HepG2 (cell line): ENCODE results near the gene TGFBI. TPM values are rescaled to one million over a fixed set of nuclear protein-coding genes. Genes with fewer than 3 reads are reported as not detected.
A peak's percentile ranks its signal among the peaks of the same experiment; 100 is the strongest.

Source experiments
- CBX5 ChIP-seq: sonication (generic); formaldehyde crosslinking; IDR thresholded peaks from 2 replicates; pipeline ENCODE4 v1.4.0; 2020; ENCODE audit warnings: missing genetic modification reagents, borderline replicate concordance
- EED ChIP-seq: sonication (generic); formaldehyde crosslinking; IDR thresholded peaks from 2 replicates; pipeline ENCODE4 v1.5.0; 2020; ENCODE audit warnings: mild to moderate bottlenecking, missing genetic modification reagents
- HDAC1 ChIP-seq: sonication (generic); formaldehyde crosslinking; IDR thresholded peaks from 2 replicates; pipeline ENCODE4 v1.5.1; 2020; ENCODE audit warnings: mild to moderate bottlenecking, missing genetic modification reagents
- HOXA7 ChIP-seq: sonication (generic); formaldehyde crosslinking; IDR thresholded peaks from 2 replicates; pipeline ENCODE4 v1.8.1; 2022; ENCODE audit warnings: mild to moderate bottlenecking, missing genetic modification reagents, moderate library complexity
- MBD4 ChIP-seq: IDR thresholded peaks from 2 replicates; pipeline ENCODE4 v1.6.1; 2012; ENCODE audit warnings: low read length, inconsistent platforms, borderline replicate concordance
- RXRB ChIP-seq: IDR thresholded peaks from 2 replicates; pipeline ENCODE4 v1.6.1; 2016; ENCODE audit warnings: borderline replicate concordance, missing genetic modification reagents, missing compliant biosample characterization
- SALL2 ChIP-seq: sonication (generic); formaldehyde crosslinking; IDR thresholded peaks from 2 replicates; pipeline ENCODE4 v1.8.1; 2023; ENCODE audit warnings: mild to moderate bottlenecking, missing genetic modification reagents, inconsistent platforms
- XRCC5 ChIP-seq: fragments of 200-400 bp; formaldehyde crosslinking; optimal IDR thresholded peaks from 2 replicates; pipeline ENCODE3; 2017; ENCODE audit warnings: mild to moderate bottlenecking, low read length
- ZMYM3 ChIP-seq: sonication (generic); formaldehyde crosslinking; IDR thresholded peaks from 2 replicates; pipeline ENCODE4 v1.5.1; 2020; ENCODE audit warnings: mild to moderate bottlenecking, missing genetic modification reagents
- ZNF274 ChIP-seq: sonication (generic); formaldehyde crosslinking; IDR thresholded peaks from 2 replicates; pipeline ENCODE4 v1.5.1; 2020; ENCODE audit warnings: mild to moderate bottlenecking, missing genetic modification reagents
- ZNF382 ChIP-seq: sonication (generic); formaldehyde crosslinking; IDR thresholded peaks from 2 replicates; pipeline ENCODE4 v1.5.0; 2020; ENCODE audit warnings: missing genetic modification reagents, mild to moderate bottlenecking, borderline replicate concordance
- ZNF430 ChIP-seq: sonication (generic); formaldehyde crosslinking; IDR thresholded peaks from 2 replicates; pipeline ENCODE4 v1.9.0; 2021; ENCODE audit warnings: mild to moderate bottlenecking, missing genetic modification reagents
- ZNF510 ChIP-seq: sonication (generic); formaldehyde crosslinking; IDR thresholded peaks from 2 replicates; pipeline ENCODE4 v1.4.0; 2020; ENCODE audit warnings: low read depth, mild to moderate bottlenecking, missing genetic modification reagents
- ZNF792 ChIP-seq: IDR thresholded peaks from 2 replicates; pipeline ENCODE4 v1.6.1; 2016
- polyA plus RNA-seq, 8 experiments: library from polyadenylated mRNA; depleted of rRNA in 3 of 8; stranded (reverse) in 7 of 8; unstranded in 1 of 8; fragments of >200 nt; fragmentation: Illumina TruSeq in 4 of 8; extraction: Trizol in 4 of 8; gene quantifications; 2 replicates each; pipeline versions ENCODE4 v1.2.1 to v1.2.3, GENCODE V29; 2011 to 2016; ENCODE audit warnings: low read depth in 4 of 8, missing spikeins in 1 of 8, mixed read lengths in 1 of 8; ENCODE audit not compliant: insufficient read depth in 1 of 8
- total RNA-seq, 5 experiments: library from RNA; depleted of rRNA; stranded (reverse); fragments of >200 nt; fragmentation: Illumina TruSeq; extraction: Trizol; gene quantifications; 2 replicates each; pipeline ENCODE4 v1.2.3, GENCODE V29; 2016; ENCODE audit warnings: low read depth in 1 of 5
- TF ChIP-seq, protein P1 (sequence below): sonication (generic); formaldehyde crosslinking; IDR thresholded peaks from 2 replicates; pipeline ENCODE4 v1.5.0; 2020; ENCODE audit warnings: mild to moderate bottlenecking, missing genetic modification reagents
- TF ChIP-seq, protein P2 (sequence below): sonication (generic); formaldehyde crosslinking; IDR thresholded peaks from 2 replicates; pipeline ENCODE4 v1.4.0; 2020; ENCODE audit warnings: mild to moderate bottlenecking, missing genetic modification reagents
- TF ChIP-seq, protein P3 (sequence below): sonication (generic); formaldehyde crosslinking; IDR thresholded peaks from 2 replicates; pipeline ENCODE4 v1.4.0; 2020; ENCODE audit warnings: missing genetic modification reagents
- TF ChIP-seq, protein P4 (sequence below): sonication (generic); formaldehyde crosslinking; IDR thresholded peaks from 2 replicates; pipeline ENCODE4 v1.8.1; 2023; ENCODE audit warnings: mild to moderate bottlenecking, missing genetic modification reagents
- TF ChIP-seq, protein P5 (sequence below): sonication (generic); formaldehyde crosslinking; IDR thresholded peaks from 2 replicates; pipeline ENCODE4 v1.5.0; 2020; ENCODE audit warnings: missing genetic modification reagents

The TGFBI gene
- total and polyA plus RNA-seq, 2 of the 13 experiments (the other 11 are each of a cell fraction or from before 2014, with no cell fraction given): 275 to 457 TPM

DNA sequence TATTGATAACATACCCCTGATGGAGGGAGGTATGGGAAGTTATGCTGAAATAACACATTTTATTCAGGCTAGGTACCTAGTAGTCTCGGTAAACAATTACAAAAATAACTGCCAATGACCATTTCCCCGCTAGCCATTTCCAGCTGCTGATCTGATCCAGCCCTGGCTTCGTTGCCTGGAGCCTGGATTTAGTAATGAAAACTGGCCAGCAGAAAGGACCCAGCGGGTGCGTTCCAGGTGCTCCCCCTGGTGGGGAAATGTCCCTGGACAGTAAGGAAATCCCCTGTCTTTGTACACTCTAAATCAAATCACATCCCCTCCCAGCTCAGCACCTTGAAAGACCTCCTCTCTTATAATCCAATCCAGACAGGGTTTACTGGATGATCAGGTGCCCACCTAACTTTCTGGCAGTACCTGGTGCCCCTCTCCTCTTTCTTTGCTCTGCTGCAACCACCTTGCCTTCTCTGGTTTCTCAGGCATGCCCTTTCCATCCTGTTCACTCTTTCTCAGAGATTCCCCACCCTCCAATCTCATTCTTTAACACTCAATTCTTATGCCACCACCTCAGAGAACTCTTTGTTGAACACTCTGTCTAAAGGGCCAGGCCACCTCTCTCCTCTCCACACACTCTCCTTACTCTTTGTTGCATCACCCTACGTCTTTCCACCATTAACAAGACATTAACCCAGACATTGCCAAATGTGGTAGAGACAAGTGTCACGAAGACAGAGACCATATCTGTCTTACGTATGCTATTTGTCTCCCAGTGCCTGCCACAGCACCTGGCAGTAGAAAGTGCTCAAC, 53.8 kb downstream of the TGFBI start (continued):
- TF ChIP-seq, protein P1, sequence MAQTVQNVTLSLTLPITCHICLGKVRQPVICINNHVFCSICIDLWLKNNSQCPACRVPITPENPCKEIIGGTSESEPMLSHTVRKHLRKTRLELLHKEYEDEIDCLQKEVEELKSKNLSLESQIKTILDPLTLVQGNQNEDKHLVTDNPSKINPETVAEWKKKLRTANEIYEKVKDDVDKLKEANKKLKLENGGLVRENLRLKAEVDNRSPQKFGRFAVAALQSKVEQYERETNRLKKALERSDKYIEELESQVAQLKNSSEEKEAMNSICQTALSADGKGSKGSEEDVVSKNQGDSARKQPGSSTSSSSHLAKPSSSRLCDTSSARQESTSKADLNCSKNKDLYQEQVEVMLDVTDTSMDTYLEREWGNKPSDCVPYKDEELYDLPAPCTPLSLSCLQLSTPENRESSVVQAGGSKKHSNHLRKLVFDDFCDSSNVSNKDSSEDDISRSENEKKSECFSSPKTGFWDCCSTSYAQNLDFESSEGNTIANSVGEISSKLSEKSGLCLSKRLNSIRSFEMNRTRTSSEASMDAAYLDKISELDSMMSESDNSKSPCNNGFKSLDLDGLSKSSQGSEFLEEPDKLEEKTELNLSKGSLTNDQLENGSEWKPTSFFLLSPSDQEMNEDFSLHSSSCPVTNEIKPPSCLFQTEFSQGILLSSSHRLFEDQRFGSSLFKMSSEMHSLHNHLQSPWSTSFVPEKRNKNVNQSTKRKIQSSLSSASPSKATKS (CRISPR knock-in tag): no peak
- TF ChIP-seq HDAC1 (no peak), ZNF382 (no peak), ZNF510 (CRISPR knock-in tag) (no peak), ZMYM3 (CRISPR knock-in tag) (no peak), XRCC5 (peak; percentile 72), ZNF430 (CRISPR knock-in tag) (no peak), RXRB (CRISPR knock-in tag) (no peak), SALL2 (0 out of 2 replicates have a peak, but pooled peaks have one; percentile 29), CBX5 (CRISPR knock-in tag) (no peak; the same call in 1 of the 2 replicates), HOXA7 (no peak), MBD4 (no peak), ZNF792 (CRISPR knock-in tag) (no peak), EED (CRISPR knock-in tag) (no peak), ZNF274 (CRISPR knock-in tag) (no peak)
- TF ChIP-seq, protein P2, sequence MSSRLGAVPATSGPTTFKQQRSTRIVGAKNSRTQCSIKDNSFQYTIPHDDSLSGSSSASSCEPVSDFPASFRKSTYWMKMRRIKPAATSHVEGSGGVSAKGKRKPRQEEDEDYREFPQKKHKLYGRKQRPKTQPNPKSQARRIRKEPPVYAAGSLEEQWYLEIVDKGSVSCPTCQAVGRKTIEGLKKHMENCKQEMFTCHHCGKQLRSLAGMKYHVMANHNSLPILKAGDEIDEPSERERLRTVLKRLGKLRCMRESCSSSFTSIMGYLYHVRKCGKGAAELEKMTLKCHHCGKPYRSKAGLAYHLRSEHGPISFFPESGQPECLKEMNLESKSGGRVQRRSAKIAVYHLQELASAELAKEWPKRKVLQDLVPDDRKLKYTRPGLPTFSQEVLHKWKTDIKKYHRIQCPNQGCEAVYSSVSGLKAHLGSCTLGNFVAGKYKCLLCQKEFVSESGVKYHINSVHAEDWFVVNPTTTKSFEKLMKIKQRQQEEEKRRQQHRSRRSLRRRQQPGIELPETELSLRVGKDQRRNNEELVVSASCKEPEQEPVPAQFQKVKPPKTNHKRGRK (CRISPR knock-in tag): no peak
- TF ChIP-seq, protein P3, sequence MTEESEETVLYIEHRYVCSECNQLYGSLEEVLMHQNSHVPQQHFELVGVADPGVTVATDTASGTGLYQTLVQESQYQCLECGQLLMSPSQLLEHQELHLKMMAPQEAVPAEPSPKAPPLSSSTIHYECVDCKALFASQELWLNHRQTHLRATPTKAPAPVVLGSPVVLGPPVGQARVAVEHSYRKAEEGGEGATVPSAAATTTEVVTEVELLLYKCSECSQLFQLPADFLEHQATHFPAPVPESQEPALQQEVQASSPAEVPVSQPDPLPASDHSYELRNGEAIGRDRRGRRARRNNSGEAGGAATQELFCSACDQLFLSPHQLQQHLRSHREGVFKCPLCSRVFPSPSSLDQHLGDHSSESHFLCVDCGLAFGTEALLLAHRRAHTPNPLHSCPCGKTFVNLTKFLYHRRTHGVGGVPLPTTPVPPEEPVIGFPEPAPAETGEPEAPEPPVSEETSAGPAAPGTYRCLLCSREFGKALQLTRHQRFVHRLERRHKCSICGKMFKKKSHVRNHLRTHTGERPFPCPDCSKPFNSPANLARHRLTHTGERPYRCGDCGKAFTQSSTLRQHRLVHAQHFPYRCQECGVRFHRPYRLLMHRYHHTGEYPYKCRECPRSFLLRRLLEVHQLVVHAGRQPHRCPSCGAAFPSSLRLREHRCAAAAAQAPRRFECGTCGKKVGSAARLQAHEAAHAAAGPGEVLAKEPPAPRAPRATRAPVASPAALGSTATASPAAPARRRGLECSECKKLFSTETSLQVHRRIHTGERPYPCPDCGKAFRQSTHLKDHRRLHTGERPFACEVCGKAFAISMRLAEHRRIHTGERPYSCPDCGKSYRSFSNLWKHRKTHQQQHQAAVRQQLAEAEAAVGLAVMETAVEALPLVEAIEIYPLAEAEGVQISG: 0 out of 2 replicates have a peak, but pooled peaks have one; percentile 31
- TF ChIP-seq, protein P4, sequence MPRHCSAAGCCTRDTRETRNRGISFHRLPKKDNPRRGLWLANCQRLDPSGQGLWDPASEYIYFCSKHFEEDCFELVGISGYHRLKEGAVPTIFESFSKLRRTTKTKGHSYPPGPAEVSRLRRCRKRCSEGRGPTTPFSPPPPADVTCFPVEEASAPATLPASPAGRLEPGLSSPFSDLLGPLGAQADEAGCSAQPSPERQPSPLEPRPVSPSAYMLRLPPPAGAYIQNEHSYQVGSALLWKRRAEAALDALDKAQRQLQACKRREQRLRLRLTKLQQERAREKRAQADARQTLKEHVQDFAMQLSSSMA (CRISPR knock-in tag): no peak
- TF ChIP-seq, protein P5, sequence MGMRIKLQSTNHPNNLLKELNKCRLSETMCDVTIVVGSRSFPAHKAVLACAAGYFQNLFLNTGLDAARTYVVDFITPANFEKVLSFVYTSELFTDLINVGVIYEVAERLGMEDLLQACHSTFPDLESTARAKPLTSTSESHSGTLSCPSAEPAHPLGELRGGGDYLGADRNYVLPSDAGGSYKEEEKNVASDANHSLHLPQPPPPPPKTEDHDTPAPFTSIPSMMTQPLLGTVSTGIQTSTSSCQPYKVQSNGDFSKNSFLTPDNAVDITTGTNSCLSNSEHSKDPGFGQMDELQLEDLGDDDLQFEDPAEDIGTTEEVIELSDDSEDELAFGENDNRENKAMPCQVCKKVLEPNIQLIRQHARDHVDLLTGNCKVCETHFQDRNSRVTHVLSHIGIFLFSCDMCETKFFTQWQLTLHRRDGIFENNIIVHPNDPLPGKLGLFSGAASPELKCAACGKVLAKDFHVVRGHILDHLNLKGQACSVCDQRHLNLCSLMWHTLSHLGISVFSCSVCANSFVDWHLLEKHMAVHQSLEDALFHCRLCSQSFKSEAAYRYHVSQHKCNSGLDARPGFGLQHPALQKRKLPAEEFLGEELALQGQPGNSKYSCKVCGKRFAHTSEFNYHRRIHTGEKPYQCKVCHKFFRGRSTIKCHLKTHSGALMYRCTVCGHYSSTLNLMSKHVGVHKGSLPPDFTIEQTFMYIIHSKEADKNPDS: no peak
